SKM-1 (cell line): Measurements from ENCODE around the gene SNX9.
"Not testable (repeated sequence)": the region's sequence is repeated elsewhere in the genome, so short reads cannot be mapped to it uniquely, and the experiment has no call there.

Experiments used
- DNase-seq: peaks from one replicate; lab custom pipeline; 2025; ENCODE audit not compliant: unreplicated experiment; lab: John Stamatoyannopoulos, UW

SNX9 gene

GRCh38 chr6:157946865-157947532 is 124.0 kb downstream of the SNX9 start:
- DNase-seq, result no peak

GRCh38 chr6:157950899-157951298 is 127.9 kb downstream of the SNX9 start:
- not testable (repeated sequence) for DNase-seq

- no peak for DNase-seq
These were observed 128.8 kb downstream of the SNX9 start for GRCh38 chr6:157951828-157952227.

- no peak for DNase-seq
These were observed 129.9 kb downstream of the SNX9 start for GRCh38 chr6:157952861-157953351.

- DNase-seq, result no peak
These were observed 130.6 kb downstream of the SNX9 start for GRCh38 chr6:157953580-157954091.

- no peak for DNase-seq
These were observed 131.4 kb downstream of the SNX9 start for GRCh38 chr6:157954150-157955117.

GRCh38 chr6:157955675-157956074 is 132.6 kb downstream of the SNX9 start:
- no peak for DNase-seq

- DNase-seq, result no peak
These were observed 133.2 kb downstream of the SNX9 start for GRCh38 chr6:157956171-157956730.

- DNase-seq, result no peak
These were observed 136.6 kb downstream of the SNX9 start for GRCh38 chr6:157959451-157960227.

GRCh38 chr6:157961153-157961831 is 138.2 kb downstream of the SNX9 start:
- DNase-seq, result no peak

GRCh38 chr6:157961832-157962575 is 139.0 kb downstream of the SNX9 start:
- no peak for DNase-seq

- no peak for DNase-seq
These were observed 139.7 kb downstream of the SNX9 start for GRCh38 chr6:157962601-157963302.

GRCh38 chr6:157964100-157964499 is 141.1 kb downstream of the SNX9 start:
- DNase-seq, result no peak

- DNase-seq, result no peak
These were observed 142.3 kb downstream of the SNX9 start for GRCh38 chr6:157965387-157965786.

- DNase-seq, result no peak
These were observed 143.5 kb downstream of the SNX9 start for GRCh38 chr6:157966589-157966977.

- no peak for DNase-seq
These were observed 144.0 kb downstream of the SNX9 start for GRCh38 chr6:157967020-157967419.

GRCh38 chr6:157967486-157967885 is 144.4 kb downstream of the SNX9 start:
- DNase-seq, result no peak

- DNase-seq, result not testable (repeated sequence)
These were observed 149.1 kb downstream of the SNX9 start for GRCh38 chr6:157972177-157972576.
